ENCODE results near the gene SMPD4. TPM values are rescaled to one million over a fixed set of nuclear protein-coding genes. Genes with fewer than 3 reads are reported as not detected.
"Not testable (repeated sequence)": the region's sequence is repeated elsewhere in the genome, so short reads cannot be mapped to it uniquely, and the experiment has no call there.

SMPD4 gene
- total RNA-seq, 1 donor from 2014 or later, result 9.5 TPM

GRCh38 chr2:130162968-130163367 lies 18.4 kb downstream of the SMPD4 start:
- no peak overlapping the region for H3K4me3 ChIP-seq (ENCODE audit: low read depth, low read length)
- TF ChIP-seq CTCF (IDR thresholded peaks at IDR 0.05; ENCODE audit: insufficient read depth, low read length, severe bottlenecking), result no peak
- FAIRE-seq (no peak), DNase-seq (ENCODE audit: low read depth) (no peak)
- H3K36me3 ChIP-seq (ENCODE audit: control insufficient read depth, insufficient read depth, low read length), result peaks cover 4% of the 10 kb centered on the region
- H3K27me3 ChIP-seq (ENCODE audit: control insufficient read depth, insufficient read depth, low read length), result no peaks in the 10 kb centered on the region

- not testable (repeated sequence) for FAIRE-seq; H3K36me3 ChIP-seq (ENCODE audit: control insufficient read depth, insufficient read depth, low read length); H3K27me3 ChIP-seq (ENCODE audit: control insufficient read depth, insufficient read depth, low read length); DNase-seq (ENCODE audit: low read depth); H3K4me3 ChIP-seq (ENCODE audit: low read depth, low read length)
These were observed 18.9 kb downstream of the SMPD4 start for GRCh38 chr2:130162486-130162885.

- not testable (repeated sequence) for H3K4me3 ChIP-seq (ENCODE audit: low read depth, low read length); DNase-seq (ENCODE audit: low read depth); FAIRE-seq; H3K36me3 ChIP-seq (ENCODE audit: control insufficient read depth, insufficient read depth, low read length); H3K27me3 ChIP-seq (ENCODE audit: control insufficient read depth, insufficient read depth, low read length)
These were observed 20.3 kb downstream of the SMPD4 start for GRCh38 chr2:130160838-130161705.

- no peak for TF ChIP-seq CTCF (IDR thresholded peaks at IDR 0.05; ENCODE audit: insufficient read depth, low read length, severe bottlenecking)
- FAIRE-seq, result no peak
- Histone ChIP-seq H3K27me3 (ENCODE audit: control insufficient read depth, insufficient read depth, low read length) (no peaks in the 10 kb centered on the region), H3K36me3 (ENCODE audit: control insufficient read depth, insufficient read depth, low read length) (peaks cover 2% of the 10 kb centered on the region), H3K4me3 (ENCODE audit: low read depth, low read length) (no peak overlapping the region)
- DNase-seq (ENCODE audit: low read depth), result no peak
These were observed 21.3 kb downstream of the SMPD4 start for GRCh38 chr2:130160131-130160530.

GRCh38 chr2:130159376-130159775 lies 22.0 kb downstream of the SMPD4 start:
- not testable (repeated sequence) for H3K27me3 ChIP-seq (ENCODE audit: control insufficient read depth, insufficient read depth, low read length); FAIRE-seq; H3K36me3 ChIP-seq (ENCODE audit: control insufficient read depth, insufficient read depth, low read length); DNase-seq (ENCODE audit: low read depth); H3K4me3 ChIP-seq (ENCODE audit: low read depth, low read length)

- FAIRE-seq, result no peak
- TF ChIP-seq CTCF (IDR thresholded peaks at IDR 0.05; ENCODE audit: insufficient read depth, low read length, severe bottlenecking), result no peak
These were observed 22.8 kb downstream of the SMPD4 start for GRCh38 chr2:130158631-130159030.

GRCh38 chr2:130157825-130158514 lies 23.4 kb downstream of the SMPD4 start:
- FAIRE-seq; H3K4me3 ChIP-seq (ENCODE audit: low read depth, low read length); DNase-seq (ENCODE audit: low read depth); H3K27me3 ChIP-seq (ENCODE audit: control insufficient read depth, insufficient read depth, low read length); H3K36me3 ChIP-seq (ENCODE audit: control insufficient read depth, insufficient read depth, low read length): not testable (repeated sequence)

More at GRCh38 chr2:130158631-130159030, 22.8 kb downstream of the SMPD4 start:
- no peaks in the 10 kb centered on the region for H3K36me3 ChIP-seq (ENCODE audit: control insufficient read depth, insufficient read depth, low read length)
- H3K27me3 ChIP-seq (ENCODE audit: control insufficient read depth, insufficient read depth, low read length), result no peaks in the 10 kb centered on the region
- no peak for DNase-seq (ENCODE audit: low read depth)
- H3K4me3 ChIP-seq (ENCODE audit: low read depth, low read length), result no peak overlapping the region

- H3K36me3 ChIP-seq (ENCODE audit: control insufficient read depth, insufficient read depth, low read length); DNase-seq (ENCODE audit: low read depth); H3K27me3 ChIP-seq (ENCODE audit: control insufficient read depth, insufficient read depth, low read length); FAIRE-seq; H3K4me3 ChIP-seq (ENCODE audit: low read depth, low read length): not testable (repeated sequence)
These were observed 24.0 kb downstream of the SMPD4 start for GRCh38 chr2:130157354-130157753.

Measured in bronchial epithelial cell (primary cell).